SK-N-SH (cell line): ENCODE data around the gene ALDH1L1.

Experiments used
- CTCF ChIP-seq: fragments of 200-600 bp; sonication (generic); IDR thresholded peaks from 2 replicates; pipeline ENCODE4 v1.6.1; 2017; ENCODE audit warnings: antibody characterized with exemption, mild to moderate bottlenecking, moderate library complexity
- EZH2phosphoT487 ChIP-seq: fragments of 200-600 bp; sonication (generic); IDR thresholded peaks from 2 replicates; pipeline ENCODE4 v1.6.1; 2017; ENCODE audit warnings: low read depth, mixed run types, mild to moderate bottlenecking, antibody characterized with exemption, moderate library complexity, borderline replicate concordance
- MAX ChIP-seq: IDR thresholded peaks from 2 replicates; pipeline ENCODE4 v1.4.0; 2012; ENCODE audit warnings: low read depth
- YY1 ChIP-seq: IDR thresholded peaks from 2 replicates; pipeline ENCODE4 v1.4.0; 2012; ENCODE audit warnings: low read depth, mild to moderate bottlenecking

- no peak for TF ChIP-seq CTCF
- no peak for TF ChIP-seq YY1
- TF ChIP-seq EZH2phosphoT487, result no peak
- TF ChIP-seq MAX, result no peak
These were observed 18.9 kb upstream of the ALDH1L1 start for GRCh38 chr3:126199256-126199655.
